H1 (cell line): ENCODE results near the gene BCL11A. TPM values are rescaled to one million over a fixed set of nuclear protein-coding genes. Genes with fewer than 3 reads are reported as not detected.

ENCODE experiments used
- BRCA1 ChIP-seq: IDR thresholded peaks from 2 replicates; pipeline ENCODE4 v1.6.1; 2012; ENCODE audit warnings: low read depth, low read length, improper control_type of control experiment
- CBX8 ChIP-seq: fragments of 300-800, 300-1000 bp; sonication (generic); IDR thresholded peaks from 2 replicates; pipeline ENCODE4 v1.7.1; 2016; ENCODE audit warnings: low read depth, low read length, borderline replicate concordance
- E2F6 ChIP-seq: IDR thresholded peaks from 2 replicates; pipeline ENCODE4 v1.6.1; 2012; ENCODE audit warnings: inconsistent platforms
- FOSL1 ChIP-seq: IDR thresholded peaks from 2 replicates; pipeline ENCODE4 v1.6.1; 2011; ENCODE audit warnings: mild to moderate bottlenecking, low read depth, low read length, moderate library complexity; ENCODE audit not compliant: insufficient read depth
- GTF2F1 ChIP-seq: IDR thresholded peaks from 2 replicates; pipeline ENCODE4 v1.6.1; 2012; ENCODE audit warnings: low read depth, low read length, improper control_type of control experiment, borderline replicate concordance
- JUND ChIP-seq: IDR thresholded peaks from 2 replicates; pipeline ENCODE4 v1.6.1; 2011; ENCODE audit warnings: mild to moderate bottlenecking, improper control_type of control experiment, low read length
- NANOG ChIP-seq: IDR thresholded peaks from 2 replicates; pipeline ENCODE4 v1.6.1; 2011; ENCODE audit warnings: low read length, low read depth, mild to moderate bottlenecking, inconsistent platforms; ENCODE audit not compliant: insufficient read depth, poor library complexity, severe bottlenecking
- POU5F1 ChIP-seq: IDR thresholded peaks from 2 replicates; pipeline ENCODE4 v1.6.1; 2011; ENCODE audit warnings: low read depth, mild to moderate bottlenecking, low read length, moderate library complexity
- SRF ChIP-seq: IDR thresholded peaks from 2 replicates; pipeline ENCODE4 v1.6.1; 2011; ENCODE audit warnings: mild to moderate bottlenecking, low read depth, low read length, moderate library complexity
- TCF12 ChIP-seq: IDR thresholded peaks from 2 replicates; pipeline ENCODE4 v1.6.1; 2011; ENCODE audit warnings: low read depth, mild to moderate bottlenecking, low read length
- polyA plus RNA-seq, 7 experiments: library from polyadenylated mRNA; depleted of rRNA in 3 of 7; stranded (reverse) in 5 of 7; unstranded in 2 of 7; fragments of >200 nt in 5 of 7; fragments of 200-250 nt in 2 of 7; gene quantifications; 1 replicate in 5 of 7; 2 replicates in 1 of 7; 4 replicates in 1 of 7; pipeline versions ENCODE4 v1.2.1 to v1.2.3, GENCODE V29; 2011 to 2013; ENCODE audit warnings: missing spikeins in 2 of 7, mixed read lengths in 2 of 7
- total RNA-seq: library from RNA; stranded (reverse); fragmentation: NEBNext Ultra II Directional; extraction: Animal tissue kit (Norgen Biotek cat#: 25700); gene quantifications from 2 replicates; pipeline ENCODE4 v1.2.1, GENCODE V29; 2021

BCL11A gene
- total and polyA plus RNA-seq, 2 of the 8 experiments (the other 6 are each of a cell fraction or from before 2014, with no cell fraction given) = 11.9 to 59.3 TPM

GRCh38 chr2:60460577-60461420 is 92.7 kb downstream of the BCL11A start (continued):
- TF ChIP-seq JUND (no peak), SRF (no peak), TCF12 (no peak), POU5F1 (no peak), CBX8 (no peak), E2F6 (no peak), BRCA1 (no peak), FOSL1 (no peak), NANOG (no peak), GTF2F1 (no peak)
